ENCODE data around the gene ITIH2.
"Not testable (repeated sequence)": the region's sequence is repeated elsewhere in the genome, so short reads cannot be mapped to it uniquely, and the experiment has no call there.

ITIH2 gene

DNA sequence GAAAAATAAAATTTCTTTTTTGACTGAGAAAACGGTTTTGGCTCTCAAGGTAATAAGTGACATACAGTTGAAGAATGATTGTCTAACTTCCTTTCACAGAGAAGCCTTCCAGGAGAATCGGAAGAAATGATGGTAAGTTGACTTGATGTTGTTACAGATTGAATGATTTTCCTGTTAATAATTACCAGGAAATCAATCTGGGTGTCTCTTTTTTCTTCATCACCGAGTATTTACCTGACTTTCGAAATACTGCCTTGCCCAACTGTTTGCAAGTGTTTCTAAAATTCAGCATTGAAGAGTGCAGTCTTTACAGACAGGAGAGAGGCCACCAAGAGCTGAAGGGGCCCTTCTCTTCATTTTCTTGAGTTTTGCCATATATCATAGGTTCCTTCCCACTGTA lies 4.0 kb downstream of the ITIH2 start:
- no peak for DNase-seq (ENCODE audit: low read depth)
- TF ChIP-seq, protein P1, sequence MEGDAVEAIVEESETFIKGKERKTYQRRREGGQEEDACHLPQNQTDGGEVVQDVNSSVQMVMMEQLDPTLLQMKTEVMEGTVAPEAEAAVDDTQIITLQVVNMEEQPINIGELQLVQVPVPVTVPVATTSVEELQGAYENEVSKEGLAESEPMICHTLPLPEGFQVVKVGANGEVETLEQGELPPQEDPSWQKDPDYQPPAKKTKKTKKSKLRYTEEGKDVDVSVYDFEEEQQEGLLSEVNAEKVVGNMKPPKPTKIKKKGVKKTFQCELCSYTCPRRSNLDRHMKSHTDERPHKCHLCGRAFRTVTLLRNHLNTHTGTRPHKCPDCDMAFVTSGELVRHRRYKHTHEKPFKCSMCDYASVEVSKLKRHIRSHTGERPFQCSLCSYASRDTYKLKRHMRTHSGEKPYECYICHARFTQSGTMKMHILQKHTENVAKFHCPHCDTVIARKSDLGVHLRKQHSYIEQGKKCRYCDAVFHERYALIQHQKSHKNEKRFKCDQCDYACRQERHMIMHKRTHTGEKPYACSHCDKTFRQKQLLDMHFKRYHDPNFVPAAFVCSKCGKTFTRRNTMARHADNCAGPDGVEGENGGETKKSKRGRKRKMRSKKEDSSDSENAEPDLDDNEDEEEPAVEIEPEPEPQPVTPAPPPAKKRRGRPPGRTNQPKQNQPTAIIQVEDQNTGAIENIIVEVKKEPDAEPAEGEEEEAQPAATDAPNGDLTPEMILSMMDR (IDR thresholded peaks at IDR 0.05; ENCODE audit: insufficient read depth, low read depth, low read length, missing control alignments) = no peak
- H3K4me3 ChIP-seq (ENCODE audit: low read depth, low read length) = no peak overlapping the region

DNA sequence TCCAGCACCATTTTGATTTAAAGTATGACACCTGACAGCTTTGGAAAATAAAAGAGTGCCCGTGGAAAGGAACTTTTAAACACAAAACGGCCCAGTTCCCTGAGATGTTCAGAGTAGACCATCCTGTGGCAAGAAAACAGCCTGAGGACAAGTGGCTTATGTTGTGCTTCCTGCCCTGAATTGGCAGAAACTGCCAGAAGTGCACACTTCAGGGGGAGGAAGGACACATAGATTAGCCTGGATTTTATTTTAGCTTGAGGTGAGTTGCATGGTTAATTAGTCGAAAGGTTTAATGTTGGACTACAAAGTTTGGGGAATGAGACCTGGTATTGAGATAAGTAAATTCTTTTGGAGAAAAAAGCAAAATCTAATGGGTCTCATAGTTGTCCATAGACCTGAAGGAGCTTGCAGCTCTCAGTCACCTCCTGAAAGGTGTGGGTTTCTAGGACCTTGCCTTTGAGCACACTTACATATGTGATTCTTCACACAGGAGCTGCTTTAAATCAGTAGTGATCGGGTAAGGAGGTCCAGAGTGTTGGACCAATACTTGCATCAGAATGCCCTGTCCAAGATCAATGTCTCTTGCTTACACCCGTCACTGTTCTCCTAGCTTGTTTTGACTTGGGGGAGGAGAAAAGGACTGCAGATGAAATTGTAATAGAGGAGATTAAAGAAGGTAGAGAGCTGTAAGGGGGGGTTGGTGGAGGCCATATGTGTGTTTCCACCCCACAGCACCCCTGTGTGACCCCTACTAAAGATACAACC lies 4.9 kb downstream of the ITIH2 start:
- H3K4me3 ChIP-seq (ENCODE audit: low read depth, low read length) = no peak overlapping the region
- TF ChIP-seq, protein P1 (IDR thresholded peaks at IDR 0.05; ENCODE audit: insufficient read depth, low read depth, low read length, missing control alignments) = no peak
- DNase-seq (ENCODE audit: low read depth) = no peak

DNA sequence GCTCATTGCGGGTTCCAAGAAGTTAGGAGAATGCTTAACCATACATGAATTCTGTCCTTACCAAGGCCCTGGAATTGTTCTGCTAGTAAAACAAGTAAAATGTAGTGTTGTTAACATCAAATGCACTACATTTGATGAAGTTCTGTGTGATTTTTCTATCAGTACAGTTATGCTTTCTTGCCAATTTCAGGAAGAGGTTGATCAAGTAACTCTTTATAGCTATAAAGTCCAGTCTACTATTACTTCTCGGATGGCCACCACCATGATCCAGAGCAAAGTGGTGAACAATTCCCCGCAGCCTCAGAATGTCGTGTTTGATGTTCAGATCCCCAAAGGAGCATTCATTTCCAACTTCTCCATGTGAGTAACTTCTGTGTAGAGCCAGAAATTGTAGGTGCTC lies 5.7 kb downstream of the ITIH2 start:
- TF ChIP-seq, protein P1 (IDR thresholded peaks at IDR 0.05; ENCODE audit: insufficient read depth, low read depth, low read length, missing control alignments) = no peak
- no peak for DNase-seq (ENCODE audit: low read depth)
- no peak overlapping the region for H3K4me3 ChIP-seq (ENCODE audit: low read depth, low read length)

DNA sequence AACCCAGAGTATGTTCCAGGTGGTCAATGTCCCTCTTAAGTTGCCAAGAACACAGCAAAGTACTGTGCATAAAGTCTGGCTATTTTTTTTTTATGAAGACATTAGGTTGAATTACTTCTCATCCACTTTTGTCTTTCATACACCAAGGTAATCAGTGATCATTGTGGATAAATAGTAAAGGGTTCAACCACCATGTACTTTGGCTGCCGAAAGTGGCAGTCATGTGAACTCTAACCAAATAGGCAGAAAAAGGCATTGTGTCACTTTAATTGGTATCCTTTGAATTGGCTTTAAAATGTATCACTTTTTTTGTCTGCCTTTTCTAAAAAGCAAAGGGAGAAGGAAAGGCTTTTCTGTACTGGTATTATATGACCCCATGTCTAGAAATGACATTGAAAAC lies 7.3 kb downstream of the ITIH2 start:
- no peak overlapping the region for H3K4me3 ChIP-seq (ENCODE audit: low read depth, low read length)
- DNase-seq (ENCODE audit: low read depth) = no peak
- TF ChIP-seq, protein P1 (IDR thresholded peaks at IDR 0.05; ENCODE audit: insufficient read depth, low read depth, low read length, missing control alignments) = no peak

DNA sequence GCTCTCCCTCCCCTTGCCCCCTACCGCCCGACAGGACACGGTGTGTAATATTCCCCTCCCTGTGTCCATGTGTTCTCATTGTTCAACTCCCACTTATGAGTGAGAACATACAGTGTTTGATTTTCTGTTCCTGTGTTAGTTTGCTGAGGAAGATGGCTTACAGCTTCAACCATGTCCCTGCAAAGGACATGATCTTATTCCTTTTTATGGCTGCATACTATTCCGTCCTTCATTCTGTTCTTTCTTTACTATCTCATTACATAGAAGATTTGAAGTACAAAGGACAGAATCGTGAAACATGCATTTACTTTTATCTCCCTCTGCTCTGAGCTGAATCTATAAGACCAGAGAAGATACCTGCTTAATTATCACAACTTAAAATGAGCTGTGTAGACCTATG lies 8.0 kb downstream of the ITIH2 start:
- not testable (repeated sequence) for DNase-seq (ENCODE audit: low read depth)

DNA sequence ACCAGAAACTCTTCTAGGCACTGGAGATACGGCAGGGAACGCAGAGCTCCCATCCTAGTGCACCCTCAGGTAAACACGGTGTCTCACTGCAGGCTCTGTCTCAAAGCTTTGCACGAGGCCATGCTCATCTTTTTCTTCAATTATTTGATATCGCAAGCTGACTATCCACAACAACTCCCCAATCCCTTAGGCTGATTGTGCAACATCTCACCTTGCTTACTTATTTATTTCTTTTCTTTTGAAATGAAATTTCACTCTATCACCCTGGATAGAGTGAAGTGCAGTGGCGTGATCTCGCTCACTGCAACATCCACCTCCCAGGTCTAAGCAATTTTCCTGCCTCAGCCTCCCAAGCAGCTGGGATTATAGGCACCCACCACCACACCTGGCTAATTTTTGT lies 12.4 kb downstream of the ITIH2 start:
- H3K4me3 ChIP-seq (ENCODE audit: low read depth, low read length) = no peak overlapping the region
- TF ChIP-seq, protein P1 (IDR thresholded peaks at IDR 0.05; ENCODE audit: insufficient read depth, low read depth, low read length, missing control alignments) = no peak
- no peak for DNase-seq (ENCODE audit: low read depth)

More for the DNA sequence above, 8.0 kb downstream of the ITIH2 start:
- not testable (repeated sequence) for H3K4me3 ChIP-seq (ENCODE audit: low read depth, low read length)

DNA sequence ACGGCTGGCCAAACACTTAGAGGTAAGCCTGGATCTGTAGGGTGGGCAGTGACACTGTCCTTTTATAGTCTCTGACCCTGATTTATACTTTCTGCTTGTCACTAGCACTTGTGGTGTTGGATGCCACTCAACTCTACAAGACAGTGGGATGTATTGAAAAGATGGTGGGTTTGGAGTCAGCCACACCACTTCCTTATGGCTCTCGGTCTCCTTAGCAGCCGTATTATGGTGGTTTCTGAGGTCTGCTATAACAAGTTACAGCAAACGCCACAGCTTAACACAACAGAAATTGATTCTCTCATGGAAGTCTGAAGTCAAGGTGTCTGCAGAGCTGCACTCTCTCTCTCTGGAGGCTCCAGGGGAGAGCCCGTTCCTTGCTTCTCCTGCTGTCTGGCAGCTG lies 14.7 kb downstream of the ITIH2 start:
- no peak overlapping the region for H3K4me3 ChIP-seq (ENCODE audit: low read depth, low read length)
- no peak for DNase-seq (ENCODE audit: low read depth)
- TF ChIP-seq, protein P1 (IDR thresholded peaks at IDR 0.05; ENCODE audit: insufficient read depth, low read depth, low read length, missing control alignments) = no peak
